GM23338 (cell line): ENCODE data around the gene SERINC1. TPM values are rescaled to one million over a fixed set of nuclear protein-coding genes. Genes with fewer than 3 reads are reported as not detected.

Source experiments
- ATAC-seq: fragments of 200-7000 bp; cut with Tn5 transposase; 3 replicates; pipeline ENCODE4 v1.9.1; 2020
- DNase-seq: peaks from one replicate; pipeline ENCODE4 v3.0.0-alpha.2; 2015; ENCODE audit warnings: low spot score
- H2AFZ ChIP-seq: fragments of 200-600 bp; sonication (generic); 2 replicates; pipeline ENCODE4 v1.8.0; 2016; ENCODE audit warnings: antibody characterized with exemption, mild to moderate bottlenecking, moderate library complexity
- H3F3A ChIP-seq: fragments of 200-600 bp; sonication (generic); replicated peaks from 2 replicates; pipeline ENCODE4 v1.8.0; 2017; ENCODE audit warnings: antibody characterized with exemption, mixed run types, low read depth
- H3K27ac ChIP-seq: fragments of 200-600 bp; sonication (generic); 2 replicates; pipeline ENCODE4 v1.6.1; 2016; ENCODE audit warnings: low read depth
- H3K27me3 ChIP-seq: fragments of 200-600 bp; sonication (generic); 2 replicates; pipeline ENCODE4 v1.8.0; 2016; ENCODE audit warnings: mild to moderate bottlenecking, mixed run types, moderate library complexity; ENCODE audit not compliant: insufficient read depth
- H3K36me3 ChIP-seq: fragments of 200-600 bp; sonication (generic); 2 replicates; pipeline ENCODE4 v1.8.0; 2016; ENCODE audit warnings: mild to moderate bottlenecking; ENCODE audit not compliant: insufficient read depth
- H3K4me1 ChIP-seq: fragments of 200-600 bp; sonication (generic); 2 replicates; pipeline ENCODE4 v1.8.0; 2016; ENCODE audit warnings: mild to moderate bottlenecking, moderate library complexity; ENCODE audit not compliant: insufficient read depth
- H3K4me2 ChIP-seq: fragments of 200-600 bp; sonication (generic); 2 replicates; pipeline ENCODE4 v1.7.1; 2017; ENCODE audit warnings: mixed run types
- H3K4me3 ChIP-seq: fragments of 200-600 bp; sonication (generic); 2 replicates; pipeline ENCODE4 v1.6.1; 2016; ENCODE audit warnings: mixed run types
- H3K79me2 ChIP-seq: fragments of 200-600 bp; sonication (generic); replicated peaks from 2 replicates; pipeline ENCODE4 v1.8.0; 2017; ENCODE audit warnings: mild to moderate bottlenecking; ENCODE audit not compliant: insufficient read depth
- H3K9me2 ChIP-seq: fragments of 200-600 bp; sonication (generic); 2 replicates; pipeline ENCODE4 v1.8.0; 2017; ENCODE audit not compliant: insufficient read depth
- H4K20me1 ChIP-seq: fragments of 200-600 bp; sonication (generic); replicated peaks from 2 replicates; pipeline ENCODE4 v1.8.0; 2017; ENCODE audit warnings: mild to moderate bottlenecking; ENCODE audit not compliant: insufficient read depth
- H3K27ac Mint-ChIP-seq: 2 replicates; pipeline ENCODE4 v1.8.0; 2020; ENCODE audit warnings: inconsistent platforms, mild to moderate bottlenecking, moderate library complexity, mixed read lengths
- H3K27me3 Mint-ChIP-seq: 3 replicates; pipeline ENCODE4 v1.8.0; 2022; ENCODE audit warnings: low read depth, mild to moderate bottlenecking, moderate library complexity, mixed read lengths, inconsistent platforms; ENCODE audit not compliant: insufficient read depth, poor library complexity
- H3K36me3 Mint-ChIP-seq: 3 replicates; pipeline ENCODE4 v1.8.0; 2021; ENCODE audit warnings: low read depth, mild to moderate bottlenecking, inconsistent platforms, moderate library complexity, mixed read lengths
- H3K4me1 Mint-ChIP-seq: 3 replicates; pipeline ENCODE4 v1.8.0; 2020; ENCODE audit warnings: mild to moderate bottlenecking, inconsistent platforms, mixed read lengths
- H3K4me3 Mint-ChIP-seq: 3 replicates; pipeline ENCODE4 v1.8.0; 2021; ENCODE audit warnings: moderate library complexity, mild to moderate bottlenecking, inconsistent platforms, mixed read lengths
- H3K9me3 Mint-ChIP-seq: 3 replicates; pipeline ENCODE4 v1.8.0; 2020; ENCODE audit warnings: moderate library complexity, mild to moderate bottlenecking, inconsistent platforms, mixed read lengths
- CREB1 ChIP-seq: fragments of 250-450 bp; sonication (Bioruptor Pico); IDR thresholded peaks from 2 replicates; pipeline ENCODE4 v1.5.0; 2020; ENCODE audit warnings: low read depth, mild to moderate bottlenecking, moderate library complexity
- CTCF ChIP-seq, 2 experiments: fragments of 200-600 bp in 1 of 2; sonication (generic) in 1 of 2; conservative IDR thresholded peaks; 2 replicates each; pipeline versions ENCODE4 v1.5.1 to v1.6.1; 2016 to 2017; ENCODE audit warnings: antibody characterized with exemption in 2 of 2, low read depth in 2 of 2, mild to moderate bottlenecking in 2 of 2, moderate library complexity in 1 of 2
- EZH2phosphoT487 ChIP-seq: fragments of 200-600 bp; sonication (generic); IDR thresholded peaks from one replicate; pipeline ENCODE4 v1.8.1; 2018; ENCODE audit warnings: antibody characterized with exemption; ENCODE audit not compliant: unreplicated experiment
- JUNB ChIP-seq: IDR thresholded peaks from one replicate; pipeline ENCODE4 v1.6.1; 2016; ENCODE audit warnings: antibody characterized with exemption; ENCODE audit not compliant: unreplicated experiment
- POLR2AphosphoS5 ChIP-seq: IDR thresholded peaks from 2 replicates; pipeline ENCODE4 v1.6.1; 2016; ENCODE audit warnings: antibody characterized with exemption, low read depth
- REST ChIP-seq: IDR thresholded peaks from one replicate; pipeline ENCODE4 v1.6.1; 2018; ENCODE audit warnings: antibody characterized with exemption; ENCODE audit not compliant: unreplicated experiment
- STAT1 ChIP-seq: IDR thresholded peaks from one replicate; pipeline ENCODE4 v1.6.1; 2016; ENCODE audit warnings: antibody characterized with exemption; ENCODE audit not compliant: unreplicated experiment
- ZNF114 ChIP-seq: fragments of 250-450 bp; sonication (Bioruptor Pico); IDR thresholded peaks from 2 replicates; pipeline ENCODE4 v1.5.0; 2020; ENCODE audit warnings: mild to moderate bottlenecking, moderate library complexity
- ZNF331 ChIP-seq: fragments of 250-450 bp; sonication (Bioruptor Pico); IDR thresholded peaks from 2 replicates; pipeline ENCODE4 v1.5.0; 2020; ENCODE audit warnings: low read depth, mild to moderate bottlenecking, moderate library complexity
- ZNF462 ChIP-seq: fragments of 250-450 bp; sonication (Bioruptor Pico); IDR thresholded peaks from 2 replicates; pipeline ENCODE4 v1.5.0; 2020; ENCODE audit warnings: mild to moderate bottlenecking, moderate library complexity
- polyA plus RNA-seq: library from polyadenylated mRNA; unstranded; fragments of >200 nt; fragmentation: Nextera tagmentation; extraction: Ambion mirVana; gene quantifications from 2 replicates; pipeline ENCODE4 v1.2.1, GENCODE V29; 2016
- total RNA-seq: library from RNA; depleted of rRNA; stranded (reverse); fragments of >200 nt; shearing (Covaris generic); gene quantifications from 2 replicates; pipeline ENCODE4 v1.2.3, GENCODE V29; 2014

SERINC1 gene
- total and polyA plus RNA-seq, 2 experiments from 2014 or later = 17.6 to 43.0 TPM

- TF ChIP-seq ZNF462 (CRISPR knock-in tag) (no peak), ZNF114 (CRISPR knock-in tag) (no peak), EZH2phosphoT487 (no peak), CTCF (conservative IDR thresholded peaks at IDR 0.05; ENCODE audit: low read depth in 2 of 2) (peak; percentile 86 to 97)
These were observed 20.4 kb upstream of the SERINC1 start (continued) for GRCh38 chr6:122491919-122492555.

GRCh38 chr6:122490607-122491006 lies 19.0 kb upstream of the SERINC1 start:
- peaks cover 72% of the 10 kb centered on the region for H3K36me3 Mint-ChIP-seq
- ATAC-seq (no peak), DNase-seq (no peak)
- Histone ChIP-seq H3K4me2 (no peak overlapping the region), H3K27ac (no peak overlapping the region), H3F3A (no peaks in the 10 kb centered on the region), H3K9me2 (no peaks in the 10 kb centered on the region), H4K20me1 (peaks cover 45% of the 10 kb centered on the region), H3K36me3 (peaks cover 17% of the 10 kb centered on the region), H3K4me1 (peaks cover 25% of the 10 kb centered on the region), H3K27me3 (no peaks in the 10 kb centered on the region), H3K4me3 (no peak overlapping the region), H3K79me2 (peaks cover 99% of the 10 kb centered on the region), H2AFZ (no peak overlapping the region)
- peaks cover 11% of the 10 kb centered on the region for H3K27me3 Mint-ChIP-seq
- H3K4me3 Mint-ChIP-seq = no peak overlapping the region
- H3K27ac Mint-ChIP-seq = no peak overlapping the region
- H3K4me1 Mint-ChIP-seq = peaks cover 28% of the 10 kb centered on the region
- H3K9me3 Mint-ChIP-seq = peaks cover 33% of the 10 kb centered on the region
- no peak for TF ChIP-seq ZNF331 (CRISPR knock-in tag)
- TF ChIP-seq REST = no peak
- no peak for TF ChIP-seq STAT1
- TF ChIP-seq ZNF114 (CRISPR knock-in tag) = no peak
- no peak for TF ChIP-seq POLR2AphosphoS5
- TF ChIP-seq CREB1 (CRISPR knock-in tag) = no peak
- TF ChIP-seq JUNB = no peak
